ENCODE results near the gene CSGALNACT2. TPM values are rescaled to one million over a fixed set of nuclear protein-coding genes. Genes with fewer than 3 reads are reported as not detected.

Gene CSGALNACT2
- total RNA-seq, 1 experiment from 2014 or later, result 5.1 TPM

- TF ChIP-seq ATF6 (CRISPR knock-in tag; IDR thresholded peaks at IDR 0.05), result no peak
- no peak for TF ChIP-seq AR (CRISPR knock-in tag; IDR thresholded peaks at IDR 0.05)
- no peak for TF ChIP-seq HMGXB4 (CRISPR knock-in tag; IDR thresholded peaks at IDR 0.05)
Observed at GRCh38 chr10:43215758-43216455, 77.7 kb downstream of the CSGALNACT2 start (continued).

- CTCF ChIA-PET, result interaction anchor here (1.2 to 2.8 kb wide), 4 partner anchors 9 to 39 kb away, joined by 3 to 12 read pairs (median 4); no protein-coding TSS in a partner anchor
- POLR2A ChIA-PET, result no interaction called here
- Mint-ChIP-seq H3K36me3 (no peaks in the 10 kb centered on the region), H3K9me3 (no peaks in the 10 kb centered on the region), H3K4me3 (no peak overlapping the region), H3K4me1 (peaks cover 12% of the 10 kb centered on the region), H3K27ac (no peak overlapping the region), H3K27me3 (ENCODE audit: low read depth) (no peaks in the 10 kb centered on the region)
- DNase-seq (ENCODE audit: low spot score) (no peak), ATAC-seq (no peak)
- TF ChIP-seq MXD4 (CRISPR knock-in tag; IDR thresholded peaks at IDR 0.05; ENCODE audit: borderline replicate concordance) (no peak), SMAD4 (CRISPR knock-in tag; IDR thresholded peaks at IDR 0.05) (no peak), JUN (CRISPR knock-in tag; IDR thresholded peaks at IDR 0.05) (no peak), CTCF (IDR thresholded peaks at IDR 0.05) (no peak), STAT6 (CRISPR knock-in tag; conservative IDR thresholded peaks at IDR 0.05; ENCODE audit: low read depth) (no peak), HMGA2 (CRISPR knock-in tag; IDR thresholded peaks at IDR 0.05) (no peak), E2F1 (CRISPR knock-in tag; IDR thresholded peaks at IDR 0.05) (no peak), FOXP1 (CRISPR knock-in tag; IDR thresholded peaks at IDR 0.05; ENCODE audit: borderline replicate concordance) (no peak), GTF2I (CRISPR knock-in tag; conservative IDR thresholded peaks at IDR 0.05) (no peak), CREB1 (CRISPR knock-in tag; IDR thresholded peaks at IDR 0.05) (no peak), GABPB1 (CRISPR knock-in tag; IDR thresholded peaks at IDR 0.05) (no peak), ZNF671 (CRISPR knock-in tag; IDR thresholded peaks at IDR 0.05) (no peak), SP1 (CRISPR knock-in tag; conservative IDR thresholded peaks at IDR 0.05) (no peak)
Observed at GRCh38 chr10:43216931-43217562, 78.8 kb downstream of the CSGALNACT2 start.
